GM20000 (cell line): ENCODE data around the gene NUDT8.

Experiments
- DNase-seq: peaks from one replicate; pipeline ENCODE4 v3.0.0; 2012; ENCODE audit warnings: low spot score
- TF ChIP-seq, protein P1 (sequence below): IDR thresholded peaks from 2 replicates; pipeline ENCODE4 v1.5.1; 2012; ENCODE audit warnings: mild to moderate bottlenecking, control low read depth; ENCODE audit errors: extremely low read depth, missing control alignments

NUDT8 gene

DNA sequence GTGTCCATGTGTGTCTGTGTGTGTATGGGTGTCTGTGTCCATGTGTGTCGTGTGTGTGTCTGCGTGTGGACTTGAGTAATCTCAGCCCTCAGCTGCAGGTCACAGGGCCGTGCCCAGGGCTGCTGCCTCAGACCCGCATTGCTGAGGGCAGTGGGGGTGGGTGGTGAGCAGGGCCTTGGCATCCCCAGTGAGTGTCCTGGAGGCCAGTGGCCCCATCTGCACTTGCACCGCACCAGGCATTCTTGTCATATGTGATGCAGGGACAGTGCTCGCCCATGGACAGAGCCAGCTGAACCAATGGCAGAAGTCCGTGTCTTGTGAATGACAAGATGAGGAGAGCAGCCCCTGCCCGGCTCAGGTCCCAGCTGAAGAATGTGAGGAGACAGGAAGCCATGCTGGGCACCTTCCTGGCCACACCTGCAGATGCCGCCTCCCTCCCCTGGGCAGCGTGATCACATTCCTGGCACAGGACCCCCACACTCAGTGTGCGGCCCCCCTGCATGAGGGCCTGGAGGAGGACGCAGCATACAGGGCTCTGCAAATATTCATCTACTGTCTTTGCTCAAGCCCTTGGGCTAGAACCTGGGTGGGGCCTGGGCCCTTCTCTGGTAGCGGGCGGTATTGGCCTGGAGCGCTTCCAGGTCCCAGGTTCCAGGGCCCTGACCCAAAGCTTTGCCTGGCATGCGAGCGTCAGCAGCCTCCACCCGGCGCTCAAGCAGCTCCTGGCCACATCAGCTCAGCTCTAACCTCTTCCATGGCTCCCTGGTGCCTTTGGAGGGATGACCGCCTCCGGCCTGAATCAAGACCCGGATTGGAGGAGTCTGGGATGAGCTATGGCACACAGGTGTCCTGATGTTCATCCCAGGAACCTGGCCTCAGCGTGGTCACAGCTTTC is 40.8 kb upstream of the NUDT8 start:
- TF ChIP-seq, protein P1, sequence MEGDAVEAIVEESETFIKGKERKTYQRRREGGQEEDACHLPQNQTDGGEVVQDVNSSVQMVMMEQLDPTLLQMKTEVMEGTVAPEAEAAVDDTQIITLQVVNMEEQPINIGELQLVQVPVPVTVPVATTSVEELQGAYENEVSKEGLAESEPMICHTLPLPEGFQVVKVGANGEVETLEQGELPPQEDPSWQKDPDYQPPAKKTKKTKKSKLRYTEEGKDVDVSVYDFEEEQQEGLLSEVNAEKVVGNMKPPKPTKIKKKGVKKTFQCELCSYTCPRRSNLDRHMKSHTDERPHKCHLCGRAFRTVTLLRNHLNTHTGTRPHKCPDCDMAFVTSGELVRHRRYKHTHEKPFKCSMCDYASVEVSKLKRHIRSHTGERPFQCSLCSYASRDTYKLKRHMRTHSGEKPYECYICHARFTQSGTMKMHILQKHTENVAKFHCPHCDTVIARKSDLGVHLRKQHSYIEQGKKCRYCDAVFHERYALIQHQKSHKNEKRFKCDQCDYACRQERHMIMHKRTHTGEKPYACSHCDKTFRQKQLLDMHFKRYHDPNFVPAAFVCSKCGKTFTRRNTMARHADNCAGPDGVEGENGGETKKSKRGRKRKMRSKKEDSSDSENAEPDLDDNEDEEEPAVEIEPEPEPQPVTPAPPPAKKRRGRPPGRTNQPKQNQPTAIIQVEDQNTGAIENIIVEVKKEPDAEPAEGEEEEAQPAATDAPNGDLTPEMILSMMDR: no peak
- DNase-seq: no peak

DNA sequence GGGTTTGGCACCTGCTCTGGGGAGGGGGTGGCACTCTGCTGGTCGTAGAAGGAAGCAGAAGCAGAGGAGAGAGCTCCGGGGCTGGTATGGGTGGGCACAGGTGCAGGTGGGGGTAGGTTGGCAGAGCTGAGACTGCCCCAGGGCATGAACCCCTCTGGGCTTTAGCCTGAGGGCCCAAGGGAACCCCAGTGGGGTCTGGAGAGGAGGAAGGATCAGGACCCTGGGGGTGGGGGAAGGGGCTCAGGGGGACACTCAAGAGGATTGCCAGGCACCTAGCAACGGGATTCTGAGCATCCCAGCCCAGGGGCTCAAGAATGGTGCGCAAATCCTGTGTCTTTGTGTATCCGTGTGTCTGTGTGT is 38.4 kb upstream of the NUDT8 start:
- TF ChIP-seq, protein P1: no peak
- DNase-seq: no peak

DNA sequence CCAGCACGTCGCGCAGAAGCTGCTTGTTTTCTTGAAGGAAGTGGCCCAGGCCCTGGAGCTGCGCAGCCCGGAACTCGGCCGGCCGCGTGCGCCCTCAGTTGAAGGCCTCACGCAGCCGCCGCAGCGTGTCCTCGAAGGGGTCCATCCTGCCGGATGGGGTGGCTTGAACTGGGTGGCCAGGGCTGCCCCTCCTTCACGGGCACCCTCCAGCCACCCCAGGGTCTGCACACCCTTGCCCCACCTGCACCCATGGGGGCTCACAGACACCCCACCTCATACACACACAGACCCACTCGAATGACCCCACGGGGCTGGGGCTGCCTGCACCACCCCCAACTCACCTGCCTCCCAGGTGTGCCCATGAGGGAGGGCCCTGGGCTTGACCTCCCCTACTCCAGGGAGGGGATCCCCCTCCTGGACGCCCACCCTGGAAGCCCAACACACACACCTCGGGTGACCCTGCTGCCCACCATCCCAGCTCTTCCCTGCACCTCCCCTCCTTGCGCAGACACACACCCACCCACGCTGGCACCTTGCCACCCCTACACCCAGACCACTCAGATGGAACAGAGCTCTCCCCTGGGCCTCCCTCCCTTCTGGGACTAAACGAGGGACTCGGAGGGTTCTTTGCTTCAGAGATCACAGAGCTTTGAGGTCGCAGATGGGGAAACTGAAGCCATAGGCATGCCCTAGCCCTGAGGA is 37.9 kb upstream of the NUDT8 start:
- TF ChIP-seq, protein P1: no peak
- DNase-seq: no peak

DNA sequence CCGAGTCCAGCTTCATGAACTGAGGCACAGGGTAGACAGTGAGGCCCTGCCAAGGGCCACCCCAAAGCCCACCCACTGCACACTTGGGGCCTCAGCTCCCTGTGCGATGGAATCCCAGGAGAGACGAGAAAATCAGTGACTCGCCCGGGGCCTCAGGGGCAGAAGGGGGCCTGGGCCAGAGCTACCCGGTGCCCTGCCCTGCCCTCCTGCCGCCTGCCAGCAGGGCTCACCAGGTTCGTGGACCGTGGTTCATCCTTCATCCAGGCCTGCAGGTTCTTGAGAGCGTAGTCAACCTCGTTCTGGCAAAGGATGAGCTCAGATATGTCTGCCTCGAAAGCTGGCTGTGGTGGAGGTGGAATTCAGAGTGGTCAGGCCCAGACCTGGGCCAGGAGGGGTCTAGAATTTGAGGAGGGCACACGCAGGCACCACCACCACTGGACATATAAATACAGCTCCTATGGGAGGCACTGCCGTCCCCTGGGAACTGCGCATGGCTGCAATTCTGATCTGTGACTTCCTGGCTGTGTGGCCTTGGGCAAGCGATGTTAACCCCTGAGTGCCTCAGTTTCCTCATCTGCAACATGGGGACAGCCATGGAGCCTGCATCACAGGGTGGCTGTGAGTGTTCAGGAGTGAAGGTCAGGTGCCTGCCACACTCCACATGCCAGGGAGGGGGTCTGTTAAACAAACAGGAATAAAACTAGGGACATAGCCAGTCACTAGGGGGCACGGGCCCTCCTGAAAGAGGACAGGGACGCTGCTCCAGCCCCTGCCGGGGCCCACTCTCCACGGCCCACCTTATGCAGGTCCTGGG is 37.1 kb upstream of the NUDT8 start:
- DNase-seq: no peak
- TF ChIP-seq, protein P1: no peak

DNA sequence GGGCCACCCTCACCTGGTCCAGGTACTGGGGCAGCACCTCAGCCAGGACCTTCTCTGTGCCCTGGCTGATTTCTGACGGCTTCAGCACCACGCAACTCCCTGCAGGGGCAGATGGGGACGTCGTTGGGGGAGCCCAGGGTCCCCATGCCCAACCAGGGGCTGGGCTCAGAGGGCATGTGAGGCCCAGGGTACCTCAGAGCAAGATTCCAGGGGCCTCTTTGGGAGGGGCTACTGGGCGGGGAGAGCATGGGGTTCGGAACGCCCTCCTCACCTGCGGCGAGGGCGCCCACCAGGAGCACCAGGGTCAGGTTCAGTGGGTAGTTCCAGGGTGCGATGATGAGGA is 36.5 kb upstream of the NUDT8 start:
- TF ChIP-seq, protein P1: no peak
- DNase-seq: no peak

DNA sequence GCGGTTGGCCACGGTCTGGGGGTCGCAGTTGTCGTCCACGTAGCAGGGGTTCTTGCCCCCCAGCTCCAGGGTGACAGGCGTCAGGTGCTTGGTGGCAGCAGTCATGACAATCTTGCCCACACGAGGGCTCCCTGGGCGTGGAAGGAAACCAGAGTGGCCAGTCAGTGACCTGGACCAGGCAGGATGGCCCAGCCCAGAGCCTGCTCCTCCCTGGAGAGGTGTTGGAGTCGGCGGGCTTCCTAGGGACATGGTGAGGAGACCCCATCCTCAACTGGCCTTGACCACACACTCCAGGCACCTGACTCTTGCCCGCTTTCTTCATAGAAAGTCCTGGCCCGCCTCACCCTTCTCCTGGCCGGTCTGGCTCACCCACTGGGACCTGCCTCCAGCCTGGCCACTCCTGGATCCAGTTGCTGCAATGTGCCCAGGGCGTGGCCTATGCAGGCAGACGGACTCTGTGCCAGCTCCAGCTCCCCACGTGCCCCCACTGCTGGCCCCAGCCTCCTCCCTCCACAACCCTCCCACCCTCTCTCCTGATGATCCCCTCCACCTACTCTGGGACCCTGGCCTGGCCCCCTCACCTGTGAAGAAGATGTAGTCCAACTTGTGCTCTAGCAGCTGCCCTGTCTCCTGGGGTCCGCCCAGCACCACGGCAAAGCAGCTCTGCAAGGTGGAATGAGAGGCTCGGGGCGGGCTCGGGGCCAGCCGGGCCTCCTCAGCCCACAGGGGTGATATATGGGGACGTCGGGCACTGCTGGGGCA is 36.0 kb upstream of the NUDT8 start:
- DNase-seq: peak; percentile 33
- TF ChIP-seq, protein P1: peak; percentile 16
